SU-DHL-6 (cell line): ENCODE results near the gene FTCD.

ENCODE experiments used
- H2AFZ ChIP-seq: fragments of 200-600 bp; sonication (generic); 2 replicates; pipeline ENCODE4 v1.6.1; 2014; ENCODE audit warnings: low read depth, mild to moderate bottlenecking, moderate library complexity, mixed read lengths, antibody characterized with exemption, low read length; ENCODE audit not compliant: severe bottlenecking
- H3F3A ChIP-seq: fragments of 200-600 bp; shearing (Covaris generic); 2 replicates; pipeline ENCODE4 v1.6.0; 2016; ENCODE audit warnings: antibody characterized with exemption, mild to moderate bottlenecking; ENCODE audit not compliant: insufficient read depth
- H3K27ac ChIP-seq: fragments of 200-600 bp; sonication (generic); 2 replicates; pipeline ENCODE4 v1.5.1; 2016; ENCODE audit warnings: low read depth, mild to moderate bottlenecking, low read length, moderate library complexity, mixed read lengths
- H3K27me3 ChIP-seq: fragments of 200-600 bp; sonication (generic), shearing (Covaris generic); 2 replicates; pipeline ENCODE4 v1.6.0; 2014; ENCODE audit warnings: mild to moderate bottlenecking, low read length
- H3K36me3 ChIP-seq: fragments of 200-600 bp; sonication (generic); 2 replicates; pipeline ENCODE4 v1.6.1; 2014; ENCODE audit warnings: mild to moderate bottlenecking, low read length, mixed read lengths
- H3K4me2 ChIP-seq: fragments of 300-600, 200-600 bp; shearing (Covaris generic), sonication (generic); 2 replicates; pipeline ENCODE4 v1.6.0; 2014; ENCODE audit warnings: low read length, low read depth, mild to moderate bottlenecking; ENCODE audit not compliant: poor library complexity, severe bottlenecking
- H3K4me3 ChIP-seq: fragments of 200-600 bp; sonication (generic); 2 replicates; pipeline ENCODE4 v1.5.1; 2014; ENCODE audit warnings: antibody characterized with exemption, low read length, mild to moderate bottlenecking, mixed read lengths; ENCODE audit not compliant: insufficient read depth, poor library complexity, severe bottlenecking
- H3K79me2 ChIP-seq: fragments of 200-600 bp; sonication (generic); 2 replicates; pipeline ENCODE4 v1.6.1; 2014; ENCODE audit warnings: mild to moderate bottlenecking, low read length, moderate library complexity; ENCODE audit not compliant: insufficient read depth
- H3K9ac ChIP-seq: fragments of 200-600 bp; sonication (generic); 2 replicates; pipeline ENCODE4 v1.7.0; 2014; ENCODE audit warnings: mild to moderate bottlenecking, low read length
- H3K9me2 ChIP-seq: fragments of 200-600 bp; sonication (generic); replicated peaks from 2 replicates; pipeline ENCODE4 v1.6.1; 2014; ENCODE audit warnings: low read length; ENCODE audit not compliant: insufficient read depth
- H3K9me3 ChIP-seq: fragments of 200-600 bp; sonication (generic); 2 replicates; pipeline ENCODE4 v1.6.1; 2014; ENCODE audit warnings: low read length, mixed read lengths; ENCODE audit not compliant: insufficient read depth
- H4K20me1 ChIP-seq: fragments of 200-600 bp; sonication (generic); 2 replicates; pipeline ENCODE4 v1.6.1; 2014; ENCODE audit warnings: low read depth, mild to moderate bottlenecking, antibody characterized with exemption, low read length, moderate library complexity, mixed read lengths
- CTCF ChIP-seq: fragments of 200-600 bp; sonication (generic); IDR thresholded peaks from one replicate; pipeline ENCODE4 v1.5.1; 2017; ENCODE audit warnings: antibody characterized with exemption, mild to moderate bottlenecking, low read length, moderate library complexity; ENCODE audit not compliant: insufficient read depth, poor library complexity, severe bottlenecking
- EZH2phosphoT487 ChIP-seq: fragments of 200-600 bp; sonication (generic), shearing (Covaris generic); conservative IDR thresholded peaks from 2 replicates; pipeline ENCODE4 v1.6.1; 2018; ENCODE audit warnings: mild to moderate bottlenecking, antibody characterized with exemption, low read length, moderate library complexity, mixed read lengths

FTCD gene

GRCh38 chr21:46120301-46121285, 34.8 kb downstream of the FTCD start:
- Histone ChIP-seq H3K27me3 (no peaks in the 10 kb centered on the region), H3F3A (no peaks in the 10 kb centered on the region), H3K79me2 (no peaks in the 10 kb centered on the region), H3K9ac (no peak overlapping the region), H2AFZ (no peak overlapping the region), H3K4me2 (no peak overlapping the region), H3K36me3 (no peaks in the 10 kb centered on the region), H3K9me2 (no peaks in the 10 kb centered on the region), H4K20me1 (no peaks in the 10 kb centered on the region), H3K4me3 (no peak overlapping the region), H3K27ac (no peak overlapping the region), H3K9me3 (no peaks in the 10 kb centered on the region)
- TF ChIP-seq EZH2phosphoT487 (no peak), CTCF (no peak)

- H4K20me1 ChIP-seq = no peaks in the 10 kb centered on the region
- H3F3A ChIP-seq = no peaks in the 10 kb centered on the region
- no peaks in the 10 kb centered on the region for H3K9me3 ChIP-seq
- no peak overlapping the region for H2AFZ ChIP-seq
- no peak overlapping the region for H3K4me3 ChIP-seq
- no peaks in the 10 kb centered on the region for H3K36me3 ChIP-seq
- TF ChIP-seq EZH2phosphoT487 = no peak
- no peak for TF ChIP-seq CTCF
- no peaks in the 10 kb centered on the region for H3K27me3 ChIP-seq
- no peak overlapping the region for H3K27ac ChIP-seq
- no peak overlapping the region for H3K9ac ChIP-seq
- no peaks in the 10 kb centered on the region for H3K9me2 ChIP-seq
- H3K4me2 ChIP-seq = no peak overlapping the region
- H3K79me2 ChIP-seq = no peaks in the 10 kb centered on the region
These were observed 35.6 kb downstream of the FTCD start for GRCh38 chr21:46119637-46120271.

GRCh38 chr21:46119144-46119636, 36.2 kb downstream of the FTCD start:
- H2AFZ ChIP-seq = no peak overlapping the region
- H3K9me2 ChIP-seq = no peaks in the 10 kb centered on the region
- H3K79me2 ChIP-seq = no peaks in the 10 kb centered on the region
- H4K20me1 ChIP-seq = no peaks in the 10 kb centered on the region
- no peaks in the 10 kb centered on the region for H3K27me3 ChIP-seq
- TF ChIP-seq CTCF = no peak
- TF ChIP-seq EZH2phosphoT487 = no peak
- no peak overlapping the region for H3K4me2 ChIP-seq
- no peak overlapping the region for H3K4me3 ChIP-seq
- no peaks in the 10 kb centered on the region for H3K36me3 ChIP-seq
- H3K27ac ChIP-seq = no peak overlapping the region
- no peak overlapping the region for H3K9ac ChIP-seq
- no peaks in the 10 kb centered on the region for H3F3A ChIP-seq
- H3K9me3 ChIP-seq = no peaks in the 10 kb centered on the region
